Activated gamma-delta T cell (primary cell): Measurements from ENCODE around the gene RGR.

Experiments used
- DNase-seq: peaks from one replicate; lab custom pipeline; 2025; lab: John Stamatoyannopoulos, UW

Gene RGR

DNA sequence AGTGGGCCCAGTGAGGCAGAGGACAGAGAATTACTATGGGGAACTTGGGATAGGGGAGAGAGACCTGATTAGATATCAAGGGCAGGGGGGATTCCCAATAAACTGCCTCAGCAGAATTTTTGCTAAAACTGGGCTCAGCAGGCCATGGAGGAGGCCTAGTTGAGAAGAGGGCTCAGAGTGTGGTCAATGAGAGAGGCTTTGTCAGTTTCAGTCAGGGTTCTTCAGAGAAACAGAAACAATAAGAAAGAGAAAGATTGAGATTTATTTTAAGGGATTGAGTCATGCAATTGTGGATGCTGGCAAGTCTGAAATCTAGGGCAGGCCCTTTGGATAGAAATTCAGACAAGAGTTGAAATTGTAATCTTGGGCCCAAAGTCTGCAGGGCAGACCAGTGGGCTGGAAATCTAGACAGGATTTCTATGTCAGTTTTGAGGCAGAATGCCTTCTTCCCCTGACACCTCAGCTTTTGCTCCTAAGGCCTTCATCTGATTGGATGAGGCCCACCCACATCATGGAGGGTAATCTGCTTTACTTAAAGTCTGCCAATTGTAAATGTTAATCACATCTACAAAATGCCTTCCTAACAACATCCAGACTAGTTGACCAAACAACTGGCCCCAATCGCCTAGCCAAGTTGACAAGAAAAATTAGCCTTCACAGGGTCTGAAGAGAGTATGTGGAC is 50.1 kb downstream of the RGR start:
- DNase-seq = no peak

DNA sequence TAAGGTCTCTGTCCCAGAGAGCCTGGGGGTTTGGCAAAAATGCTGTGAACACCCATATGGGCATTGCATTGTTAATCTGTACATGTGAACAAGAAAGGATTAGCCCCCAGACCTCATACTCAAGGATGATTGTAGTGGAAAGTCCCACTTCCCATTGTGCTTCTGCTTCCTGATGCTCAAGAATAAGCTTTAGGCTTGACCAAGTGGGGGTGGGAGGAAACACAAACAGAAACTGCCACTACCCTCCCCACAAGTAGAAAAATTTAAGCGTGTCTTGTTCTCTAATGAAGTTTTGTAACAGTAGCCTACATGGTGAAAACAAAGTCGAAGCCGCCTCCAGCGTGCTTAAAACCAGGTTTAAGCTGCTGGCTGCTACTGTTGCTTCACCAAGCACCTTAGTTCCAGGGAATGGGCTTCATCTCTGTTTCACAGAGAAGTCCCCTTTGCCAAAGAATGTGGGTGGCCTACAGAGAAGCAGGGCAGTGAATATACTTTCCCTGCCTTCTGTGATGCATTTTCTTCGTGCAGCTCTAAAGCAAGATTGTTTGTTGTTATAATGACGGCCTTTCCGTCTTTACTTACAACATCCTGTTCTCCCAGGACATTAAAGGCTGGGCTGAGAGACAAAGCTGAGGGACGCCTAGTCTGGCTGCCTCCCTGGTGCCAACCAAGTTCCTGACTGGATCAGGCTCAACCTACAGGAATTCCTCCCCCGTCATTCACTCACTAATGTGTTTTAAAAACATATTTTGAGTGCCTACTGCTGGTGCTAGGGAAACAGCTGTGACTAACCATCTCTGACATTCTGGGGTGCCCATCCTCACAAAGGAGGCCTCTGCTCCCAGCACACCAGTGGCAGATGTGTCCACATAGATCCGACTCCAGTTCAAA is 51.5 kb downstream of the RGR start:
- no peak for DNase-seq

DNA sequence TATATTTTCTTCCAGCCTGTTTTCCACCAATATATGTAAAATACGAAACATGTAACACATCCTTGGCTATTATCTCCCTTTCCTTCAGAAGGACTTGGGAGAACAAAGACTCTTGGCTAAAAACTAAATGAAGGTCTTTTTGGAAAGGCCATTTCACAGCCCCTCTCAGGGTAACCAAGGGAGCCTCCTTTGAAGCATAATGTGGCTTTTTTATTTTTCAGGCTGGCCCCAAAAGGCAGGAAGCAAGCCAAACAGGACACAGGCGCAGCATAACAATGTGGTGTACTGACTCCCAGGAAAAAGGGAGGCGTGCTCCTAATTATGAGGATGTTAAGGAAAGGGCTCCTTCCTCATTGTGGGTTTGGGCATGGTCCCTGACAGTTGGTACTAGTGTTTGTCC is 53.2 kb downstream of the RGR start:
- no peak for DNase-seq

DNA sequence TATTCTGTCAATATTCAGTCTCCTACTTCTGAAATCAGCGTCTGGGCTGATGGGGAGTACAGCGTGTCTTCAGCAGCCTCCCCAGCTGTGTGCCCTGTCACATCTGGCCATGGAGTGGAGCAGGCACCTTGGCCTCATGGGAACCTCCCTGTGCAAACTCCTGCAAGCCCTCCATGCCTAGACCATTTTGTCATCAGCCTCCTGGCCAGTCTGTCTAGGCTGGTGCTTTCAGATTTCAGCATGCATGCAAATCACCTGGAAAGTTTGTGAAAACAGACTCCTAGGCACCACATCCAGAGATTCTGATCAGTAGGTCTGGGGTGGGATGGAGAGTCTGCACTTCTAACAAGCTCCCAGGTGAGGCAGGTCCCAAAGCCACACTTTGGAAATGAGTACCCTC is 57.4 kb downstream of the RGR start:
- no peak for DNase-seq

DNA sequence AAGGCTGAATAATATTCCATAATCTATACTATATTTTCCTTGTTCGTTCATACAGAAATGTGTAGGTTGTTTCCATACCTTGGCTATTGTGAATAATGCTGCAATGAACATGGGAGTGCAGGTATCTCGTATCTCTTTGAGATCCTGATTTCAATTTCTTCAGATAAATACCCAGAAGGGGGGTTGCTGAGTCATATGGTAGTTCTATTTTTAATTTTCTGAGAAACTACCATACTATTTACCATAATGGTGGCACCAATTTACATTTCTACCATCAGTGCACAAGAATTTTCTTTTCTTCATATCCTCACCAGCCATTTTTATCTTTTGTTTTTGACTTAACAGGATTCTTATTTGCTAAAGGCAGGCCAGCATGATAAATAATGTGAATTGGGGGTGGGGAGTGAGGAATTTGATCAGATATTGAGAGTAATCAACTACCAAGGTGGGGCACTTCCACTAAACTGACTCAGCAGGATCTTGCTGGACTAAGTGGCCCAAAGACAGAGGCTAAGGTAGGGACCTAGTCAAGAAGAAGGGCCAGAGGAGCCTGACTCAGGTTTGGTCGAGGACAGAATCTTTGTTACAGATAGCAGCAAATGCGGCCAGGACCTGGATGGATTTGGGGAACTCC is 62.0 kb downstream of the RGR start:
- no peak for DNase-seq

DNA sequence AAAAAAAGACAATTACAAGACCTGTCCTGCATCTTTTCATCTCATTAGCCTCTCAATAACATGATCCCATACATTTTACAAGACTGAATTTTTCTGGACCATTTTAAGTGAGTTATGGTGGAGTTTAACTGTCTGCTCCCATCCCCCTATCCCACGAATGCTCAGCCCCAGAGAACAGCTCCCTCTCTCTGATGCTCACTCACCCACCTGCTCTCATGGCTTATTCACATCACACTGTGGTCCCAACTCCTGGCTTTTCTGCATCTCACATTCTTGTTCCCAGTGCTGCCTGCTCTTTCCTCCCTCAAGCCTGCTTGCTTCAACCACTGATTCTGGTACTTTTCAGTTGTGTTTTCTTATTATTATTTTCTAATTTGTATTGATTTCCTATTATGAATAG is 63.2 kb downstream of the RGR start:
- DNase-seq = no peak

DNA sequence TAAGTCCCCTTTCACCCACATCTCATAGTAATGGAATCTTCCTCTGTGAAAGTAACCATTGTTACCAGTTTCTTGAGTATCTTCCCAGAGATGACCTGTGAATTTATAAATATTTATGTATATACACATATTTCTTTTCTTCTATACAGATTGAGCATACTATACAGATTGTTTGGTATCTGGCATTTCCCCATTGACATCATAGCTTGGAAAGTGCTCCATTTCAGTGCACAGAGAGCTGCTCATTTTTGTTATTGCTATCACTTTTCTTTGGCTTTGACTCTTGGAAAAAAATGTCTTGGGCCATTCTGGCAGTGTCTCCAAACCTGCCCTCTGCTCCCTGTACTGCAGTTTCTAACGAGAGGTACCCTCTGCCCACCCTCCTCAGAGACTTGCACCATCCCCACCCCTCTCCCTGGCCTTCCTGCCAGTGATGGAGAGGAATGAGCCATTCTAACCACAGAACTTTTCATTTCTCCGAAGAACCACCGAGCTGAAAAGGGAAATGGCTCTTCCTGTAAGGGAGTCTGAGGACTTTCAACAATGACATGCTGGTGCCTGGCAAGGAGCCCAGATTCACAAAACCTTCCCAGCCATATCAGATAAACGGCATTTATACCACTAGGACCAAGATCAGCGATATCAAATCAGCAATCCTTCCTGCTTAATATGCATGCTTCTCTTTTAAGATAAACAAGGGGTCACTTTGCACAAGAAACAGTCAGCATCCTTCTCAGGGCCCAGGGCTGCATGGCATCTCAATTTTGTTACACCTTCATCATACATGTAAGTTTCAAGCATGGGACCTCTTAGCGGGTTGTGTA is 63.8 kb downstream of the RGR start:
- no peak for DNase-seq
